Vagina (tissue), 2 donors: ENCODE data around the gene EIPR1. TPM values are rescaled to one million over a fixed set of nuclear protein-coding genes. Genes with fewer than 3 reads are reported as not detected.

ENCODE experiments used
- DNase-seq, 2 donors: peaks; one replicate each; pipeline ENCODE4 v3.0.0-alpha.2; 2017; ENCODE audit errors: extremely low spot score in 2 of 2
- H3K27ac ChIP-seq: fragments of 200-600 bp; sonication (generic); one replicate; pipeline ENCODE4 v1.5.1; 2019
- H3K27me3 ChIP-seq: fragments of 200-600 bp; sonication (generic); one replicate; pipeline ENCODE4 v1.5.1; 2019
- H3K36me3 ChIP-seq, 2 donors: fragments of 200-600 bp; sonication (generic); one replicate each; pipeline ENCODE4 v1.5.1; 2017 to 2019
- H3K4me1 ChIP-seq: fragments of 200-600 bp; sonication (generic); one replicate; pipeline ENCODE4 v1.5.1; 2019
- H3K4me3 ChIP-seq, 2 donors: fragments of 200-600 bp; sonication (generic); 1 replicate in 1 of 2; 2 replicates in 1 of 2; pipeline ENCODE4 v1.5.1; 2016 to 2019
- H3K9me3 ChIP-seq: fragments of 200-600 bp; sonication (generic); one replicate; pipeline ENCODE4 v1.5.1; 2019
- POLR2A ChIP-seq, 2 donors: fragments of 450-650 bp; IDR thresholded peaks; one replicate each; pipeline ENCODE4 v1.6.1; 2017; ENCODE audit warnings: antibody characterized with exemption in 2 of 2, mild to moderate bottlenecking in 2 of 2, moderate library complexity in 2 of 2
- POLR2AphosphoS5 ChIP-seq, 2 donors: sonication (generic); formaldehyde crosslinking; IDR thresholded peaks; one replicate each; pipeline ENCODE4 v1.9.0; 2017; ENCODE audit warnings: antibody characterized with exemption in 2 of 2, mild to moderate bottlenecking in 2 of 2, low read depth in 1 of 2; ENCODE audit not compliant: insufficient read depth in 1 of 2
- intact Hi-C: fragments of 100-400 bp; cut with DNase I; formaldehyde crosslinking; loops from one replicate; pipeline ENCODE4 v1.15.1; 2023
- total RNA-seq: library from RNA; depleted of rRNA; stranded (reverse); fragments of >200 nt; gene quantifications from one replicate; pipeline ENCODE4 v1.2.3, GENCODE V29; 2016
- TF ChIP-seq, protein P1 (sequence below), 3 experiments: fragments of 450-650 bp in 2 of 3; fragments of 200-600 bp in 1 of 3; sonication (generic) in 1 of 3; IDR thresholded peaks; one replicate each; pipeline ENCODE4 v1.5.1; 2017 to 2019; ENCODE audit warnings: antibody characterized with exemption in 3 of 3, mild to moderate bottlenecking in 2 of 3, moderate library complexity in 2 of 3

The EIPR1 gene
- total RNA-seq, 1 donor from 2014 or later, result 39.8 TPM

DNA sequence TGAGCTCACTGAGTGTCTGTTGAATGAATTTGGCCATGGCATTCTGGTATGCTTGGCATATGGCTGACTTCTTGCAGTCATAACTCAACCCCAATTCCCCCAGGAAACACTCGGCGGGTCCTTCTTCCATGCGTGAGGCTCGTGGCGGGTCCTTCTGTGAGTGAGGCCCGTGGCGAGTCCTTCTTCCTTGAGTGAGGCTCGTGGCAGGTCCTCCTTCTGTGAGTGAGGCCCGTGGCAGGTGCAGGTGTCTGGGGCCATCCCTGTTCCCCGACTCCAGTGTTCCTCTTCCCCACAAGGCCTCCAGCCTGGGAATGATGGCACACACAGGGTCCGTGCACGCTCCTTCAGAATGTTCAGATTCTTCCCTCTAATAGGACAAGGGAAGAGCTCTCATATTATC is 169.0 kb downstream of the EIPR1 start:
- DNase-seq, result no peak
- Histone ChIP-seq H3K27ac (no peak overlapping the region), H3K4me1 (no peaks in the 10 kb centered on the region), H3K36me3 (no peaks in the 10 kb centered on the region), H3K9me3 (no peaks in the 10 kb centered on the region), H3K4me3 (no peak overlapping the region), H3K27me3 (no peaks in the 10 kb centered on the region)
- intact Hi-C loops, result no loop called here
- TF ChIP-seq POLR2AphosphoS5 (IDR thresholded peaks at IDR 0.05; ENCODE audit: insufficient read depth in 1 of 2, low read depth in 1 of 2), result no peak
- TF ChIP-seq, protein P1, sequence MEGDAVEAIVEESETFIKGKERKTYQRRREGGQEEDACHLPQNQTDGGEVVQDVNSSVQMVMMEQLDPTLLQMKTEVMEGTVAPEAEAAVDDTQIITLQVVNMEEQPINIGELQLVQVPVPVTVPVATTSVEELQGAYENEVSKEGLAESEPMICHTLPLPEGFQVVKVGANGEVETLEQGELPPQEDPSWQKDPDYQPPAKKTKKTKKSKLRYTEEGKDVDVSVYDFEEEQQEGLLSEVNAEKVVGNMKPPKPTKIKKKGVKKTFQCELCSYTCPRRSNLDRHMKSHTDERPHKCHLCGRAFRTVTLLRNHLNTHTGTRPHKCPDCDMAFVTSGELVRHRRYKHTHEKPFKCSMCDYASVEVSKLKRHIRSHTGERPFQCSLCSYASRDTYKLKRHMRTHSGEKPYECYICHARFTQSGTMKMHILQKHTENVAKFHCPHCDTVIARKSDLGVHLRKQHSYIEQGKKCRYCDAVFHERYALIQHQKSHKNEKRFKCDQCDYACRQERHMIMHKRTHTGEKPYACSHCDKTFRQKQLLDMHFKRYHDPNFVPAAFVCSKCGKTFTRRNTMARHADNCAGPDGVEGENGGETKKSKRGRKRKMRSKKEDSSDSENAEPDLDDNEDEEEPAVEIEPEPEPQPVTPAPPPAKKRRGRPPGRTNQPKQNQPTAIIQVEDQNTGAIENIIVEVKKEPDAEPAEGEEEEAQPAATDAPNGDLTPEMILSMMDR (IDR thresholded peaks at IDR 0.05), result no peak

DNA sequence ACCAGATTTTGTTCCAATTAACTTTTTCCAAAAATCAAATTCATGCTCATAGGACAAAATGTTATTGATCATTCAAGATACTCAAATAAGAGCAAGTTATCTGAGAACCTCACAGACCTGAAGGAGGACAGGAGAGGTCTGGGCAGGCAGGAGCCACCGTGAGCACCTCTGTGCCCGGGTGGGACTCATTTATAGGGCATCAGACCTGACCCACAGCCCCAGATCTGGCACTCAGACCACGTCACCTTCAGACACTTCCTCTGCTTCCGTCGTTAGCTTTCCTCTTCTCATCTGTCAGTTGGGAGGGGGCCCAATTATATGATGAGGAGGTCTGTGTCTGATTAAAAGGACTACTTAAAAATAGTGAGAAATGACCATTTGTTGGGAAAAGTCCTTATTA is 169.4 kb downstream of the EIPR1 start:
- no peaks in the 10 kb centered on the region for H3K27me3 ChIP-seq
- no peak overlapping the region for H3K4me3 ChIP-seq
- H3K27ac ChIP-seq, result no peak overlapping the region
- intact Hi-C loops, result no loop called here
- no peaks in the 10 kb centered on the region for H3K36me3 ChIP-seq
- H3K9me3 ChIP-seq, result no peaks in the 10 kb centered on the region
- H3K4me1 ChIP-seq, result no peaks in the 10 kb centered on the region
- no peak for DNase-seq
- TF ChIP-seq, protein P1 (IDR thresholded peaks at IDR 0.05), result no peak
- TF ChIP-seq POLR2A (IDR thresholded peaks at IDR 0.05), result no peak

DNA sequence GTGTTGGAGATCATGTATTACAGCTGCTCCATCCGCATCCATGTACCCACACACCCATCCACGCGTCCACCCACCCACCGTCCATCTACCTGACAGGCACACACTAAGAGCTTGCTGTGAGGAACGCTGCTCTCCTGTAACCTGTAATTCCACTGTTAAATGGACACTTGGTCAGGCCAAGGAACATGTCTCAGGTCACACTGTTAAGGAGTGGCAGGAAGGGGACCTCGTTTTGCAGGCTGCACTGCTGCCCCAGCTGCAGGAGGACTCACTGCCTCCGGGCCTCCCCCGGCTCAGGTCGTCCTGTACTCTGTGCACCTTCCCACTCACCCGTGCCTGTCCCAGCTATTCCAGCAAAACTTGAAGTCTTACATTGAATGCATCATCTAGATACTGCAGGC is 170.5 kb downstream of the EIPR1 start:
- H3K4me3 ChIP-seq, result no peak overlapping the region
- H3K4me1 ChIP-seq, result no peaks in the 10 kb centered on the region
- no peak for TF ChIP-seq POLR2A (IDR thresholded peaks at IDR 0.05)
- TF ChIP-seq, protein P1 (IDR thresholded peaks at IDR 0.05), result no peak
- TF ChIP-seq POLR2AphosphoS5 (IDR thresholded peaks at IDR 0.05; ENCODE audit: insufficient read depth in 1 of 2, low read depth in 1 of 2), result no peak
- H3K9me3 ChIP-seq, result no peaks in the 10 kb centered on the region
- H3K27me3 ChIP-seq, result no peaks in the 10 kb centered on the region
- no peaks in the 10 kb centered on the region for H3K36me3 ChIP-seq
- intact Hi-C loops, result no loop called here
- DNase-seq, result no peak
- no peak overlapping the region for H3K27ac ChIP-seq

DNA sequence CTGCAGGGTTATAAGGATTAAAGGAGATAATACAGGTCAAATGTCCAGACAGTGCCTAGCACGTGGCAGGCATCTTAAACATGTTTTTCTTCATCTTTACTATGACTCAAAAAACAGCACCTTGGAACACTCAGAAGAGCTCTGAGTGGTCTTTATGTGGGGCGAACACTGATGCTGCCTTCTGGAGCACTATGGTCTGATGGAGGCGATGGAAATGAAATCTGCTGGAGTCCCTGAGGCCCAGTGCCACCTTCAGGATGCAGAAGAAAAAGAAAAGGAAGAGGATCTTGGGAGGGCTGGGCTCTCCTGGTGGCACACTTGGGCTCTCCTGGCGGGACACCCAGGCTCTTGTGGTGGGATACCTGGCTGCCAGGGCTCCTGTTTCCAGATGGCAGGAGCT is 171.8 kb downstream of the EIPR1 start:
- no peaks in the 10 kb centered on the region for H3K36me3 ChIP-seq
- TF ChIP-seq, protein P1 (IDR thresholded peaks at IDR 0.05), result no peak
- TF ChIP-seq POLR2AphosphoS5 (IDR thresholded peaks at IDR 0.05; ENCODE audit: insufficient read depth in 1 of 2, low read depth in 1 of 2), result no peak
- TF ChIP-seq POLR2A (IDR thresholded peaks at IDR 0.05), result no peak
- no peaks in the 10 kb centered on the region for H3K9me3 ChIP-seq
- H3K4me3 ChIP-seq, result no peak overlapping the region
- H3K27me3 ChIP-seq, result no peaks in the 10 kb centered on the region
- intact Hi-C loops, result no loop called here
- H3K4me1 ChIP-seq, result no peaks in the 10 kb centered on the region
- no peak for DNase-seq
- no peak overlapping the region for H3K27ac ChIP-seq

DNA sequence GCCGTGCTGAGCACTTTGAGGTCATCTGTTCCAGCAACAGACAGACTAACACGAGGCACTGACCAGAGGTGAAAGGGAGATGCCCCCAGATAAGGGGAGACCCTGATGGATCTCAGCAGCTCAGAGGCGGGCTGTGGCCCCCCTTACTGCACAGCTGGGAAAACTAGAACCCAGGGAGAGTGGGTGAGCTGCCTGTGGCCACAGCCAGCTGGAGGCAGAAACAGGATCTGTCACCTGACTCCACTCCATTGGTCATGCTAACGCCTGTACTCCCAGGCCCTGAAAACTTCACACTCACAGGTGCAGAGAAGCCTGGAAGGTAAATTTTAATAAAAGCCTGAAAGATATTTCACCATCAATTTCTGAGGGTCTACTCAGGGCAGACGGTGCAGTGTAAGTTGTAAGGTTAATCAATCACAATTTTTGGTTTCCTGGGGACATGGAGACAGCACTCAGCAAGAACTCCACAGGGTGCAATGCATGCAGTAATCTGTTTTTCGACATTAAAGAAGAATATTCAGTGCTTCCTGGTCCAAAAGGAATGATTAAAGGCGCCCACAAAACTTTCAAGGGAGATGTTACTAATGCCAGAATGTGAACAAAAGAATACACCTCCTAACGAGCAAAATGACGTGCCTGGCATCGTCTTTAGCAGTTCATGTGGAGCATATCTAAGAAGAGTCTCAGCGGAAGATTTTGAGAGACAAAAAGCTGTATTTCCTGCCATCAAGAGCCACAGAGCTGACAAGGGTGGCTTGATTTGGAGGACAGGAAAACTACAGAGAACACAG is 173.4 kb downstream of the EIPR1 start:
- H3K27me3 ChIP-seq, result no peaks in the 10 kb centered on the region
- no peak overlapping the region for H3K4me3 ChIP-seq
- no peak for TF ChIP-seq POLR2AphosphoS5 (IDR thresholded peaks at IDR 0.05; ENCODE audit: insufficient read depth in 1 of 2, low read depth in 1 of 2)
- TF ChIP-seq POLR2A (IDR thresholded peaks at IDR 0.05), result no peak
- TF ChIP-seq, protein P1 (IDR thresholded peaks at IDR 0.05), result no peak
- H3K27ac ChIP-seq, result no peak overlapping the region
- no peaks in the 10 kb centered on the region for H3K9me3 ChIP-seq
- intact Hi-C loops, result no loop called here
- no peaks in the 10 kb centered on the region for H3K36me3 ChIP-seq
- DNase-seq, result no peak
- H3K4me1 ChIP-seq, result no peaks in the 10 kb centered on the region
